Hepatocyte (in vitro differentiated cells): Measurements from ENCODE around the gene OR51T1.

ENCODE experiments used
- EZH2 ChIP-seq: fragments of 200-600 bp; sonication (generic); IDR thresholded peaks from 2 replicates; pipeline ENCODE4 v1.6.1; 2016; ENCODE audit warnings: antibody characterized with exemption, mild to moderate bottlenecking, borderline replicate concordance
- EZH2phosphoT487 ChIP-seq: fragments of 200-600 bp; sonication (generic); IDR thresholded peaks from one replicate; pipeline ENCODE4 v1.6.1; 2018; ENCODE audit warnings: antibody characterized with exemption, mild to moderate bottlenecking, low read depth, moderate library complexity; ENCODE audit not compliant: unreplicated experiment, severe bottlenecking
- TF ChIP-seq, protein P1 (sequence below): fragments of 200-600 bp; sonication (generic); IDR thresholded peaks from 2 replicates; pipeline ENCODE4 v1.5.1; 2016; ENCODE audit warnings: antibody characterized with exemption, mild to moderate bottlenecking; ENCODE audit not compliant: poor library complexity

- TF ChIP-seq, protein P1, sequence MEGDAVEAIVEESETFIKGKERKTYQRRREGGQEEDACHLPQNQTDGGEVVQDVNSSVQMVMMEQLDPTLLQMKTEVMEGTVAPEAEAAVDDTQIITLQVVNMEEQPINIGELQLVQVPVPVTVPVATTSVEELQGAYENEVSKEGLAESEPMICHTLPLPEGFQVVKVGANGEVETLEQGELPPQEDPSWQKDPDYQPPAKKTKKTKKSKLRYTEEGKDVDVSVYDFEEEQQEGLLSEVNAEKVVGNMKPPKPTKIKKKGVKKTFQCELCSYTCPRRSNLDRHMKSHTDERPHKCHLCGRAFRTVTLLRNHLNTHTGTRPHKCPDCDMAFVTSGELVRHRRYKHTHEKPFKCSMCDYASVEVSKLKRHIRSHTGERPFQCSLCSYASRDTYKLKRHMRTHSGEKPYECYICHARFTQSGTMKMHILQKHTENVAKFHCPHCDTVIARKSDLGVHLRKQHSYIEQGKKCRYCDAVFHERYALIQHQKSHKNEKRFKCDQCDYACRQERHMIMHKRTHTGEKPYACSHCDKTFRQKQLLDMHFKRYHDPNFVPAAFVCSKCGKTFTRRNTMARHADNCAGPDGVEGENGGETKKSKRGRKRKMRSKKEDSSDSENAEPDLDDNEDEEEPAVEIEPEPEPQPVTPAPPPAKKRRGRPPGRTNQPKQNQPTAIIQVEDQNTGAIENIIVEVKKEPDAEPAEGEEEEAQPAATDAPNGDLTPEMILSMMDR: no peak
- TF ChIP-seq EZH2phosphoT487 (no peak), EZH2 (no peak)
These were observed 5.9 kb downstream of the OR51T1 start for GRCh38 chr11:4887591-4887990.
